ENCODE measurements around the gene CYP4F3. TPM values are rescaled to one million over a fixed set of nuclear protein-coding genes. Genes with fewer than 3 reads are reported as not detected.
A peak's percentile ranks its signal among the peaks of the same experiment; 100 is the strongest.

Gene CYP4F3
- total and polyA plus RNA-seq, 2 of the 13 experiments (the other 11 are each of a cell fraction or from before 2014, with no cell fraction given), result 17.8 to 22.8 TPM

- TF ChIP-seq HDAC1 (CRISPR knock-in tag; IDR thresholded peaks at IDR 0.05) (no peak), HNRNPLL (IDR thresholded peaks at IDR 0.05; ENCODE audit: low read depth, low read length, poor library complexity, severe bottlenecking) (peak; percentile 23), ARNT2 (CRISPR knock-in tag; IDR thresholded peaks at IDR 0.05; ENCODE audit: low read depth) (no peak), ZNF354B (CRISPR knock-in tag; IDR thresholded peaks at IDR 0.05) (no peak), ZNF749 (CRISPR knock-in tag; IDR thresholded peaks at IDR 0.05; ENCODE audit: borderline replicate concordance) (no peak), POGZ (CRISPR knock-in tag; IDR thresholded peaks at IDR 0.05) (no peak), NFIB (CRISPR knock-in tag; IDR thresholded peaks at IDR 0.05; ENCODE audit: borderline replicate concordance) (0 out of 2 replicates have a peak, but pooled peaks have one; percentile 53), YEATS4 (CRISPR knock-in tag; IDR thresholded peaks at IDR 0.05; ENCODE audit: borderline replicate concordance) (0 out of 2 replicates have a peak, but pooled peaks have one; percentile 27), ZNF703 (CRISPR knock-in tag; IDR thresholded peaks at IDR 0.05; ENCODE audit: borderline replicate concordance) (no peak), TOPORS (CRISPR knock-in tag; IDR thresholded peaks at IDR 0.05) (0 out of 2 replicates have a peak, but pooled peaks have one; percentile 40), ZNF235 (CRISPR knock-in tag; IDR thresholded peaks at IDR 0.05; ENCODE audit: borderline replicate concordance) (no peak), ZNF879 (CRISPR knock-in tag; IDR thresholded peaks at IDR 0.05) (no peak), ZFP37 (CRISPR knock-in tag; IDR thresholded peaks at IDR 0.05; ENCODE audit: borderline replicate concordance) (no peak), MED13 (CRISPR knock-in tag; IDR thresholded peaks at IDR 0.05) (no peak), ZFY (CRISPR knock-in tag; IDR thresholded peaks at IDR 0.05) (peak; percentile 48; the same call in 1 of the 2 replicates)
- TF ChIP-seq, protein P1, sequence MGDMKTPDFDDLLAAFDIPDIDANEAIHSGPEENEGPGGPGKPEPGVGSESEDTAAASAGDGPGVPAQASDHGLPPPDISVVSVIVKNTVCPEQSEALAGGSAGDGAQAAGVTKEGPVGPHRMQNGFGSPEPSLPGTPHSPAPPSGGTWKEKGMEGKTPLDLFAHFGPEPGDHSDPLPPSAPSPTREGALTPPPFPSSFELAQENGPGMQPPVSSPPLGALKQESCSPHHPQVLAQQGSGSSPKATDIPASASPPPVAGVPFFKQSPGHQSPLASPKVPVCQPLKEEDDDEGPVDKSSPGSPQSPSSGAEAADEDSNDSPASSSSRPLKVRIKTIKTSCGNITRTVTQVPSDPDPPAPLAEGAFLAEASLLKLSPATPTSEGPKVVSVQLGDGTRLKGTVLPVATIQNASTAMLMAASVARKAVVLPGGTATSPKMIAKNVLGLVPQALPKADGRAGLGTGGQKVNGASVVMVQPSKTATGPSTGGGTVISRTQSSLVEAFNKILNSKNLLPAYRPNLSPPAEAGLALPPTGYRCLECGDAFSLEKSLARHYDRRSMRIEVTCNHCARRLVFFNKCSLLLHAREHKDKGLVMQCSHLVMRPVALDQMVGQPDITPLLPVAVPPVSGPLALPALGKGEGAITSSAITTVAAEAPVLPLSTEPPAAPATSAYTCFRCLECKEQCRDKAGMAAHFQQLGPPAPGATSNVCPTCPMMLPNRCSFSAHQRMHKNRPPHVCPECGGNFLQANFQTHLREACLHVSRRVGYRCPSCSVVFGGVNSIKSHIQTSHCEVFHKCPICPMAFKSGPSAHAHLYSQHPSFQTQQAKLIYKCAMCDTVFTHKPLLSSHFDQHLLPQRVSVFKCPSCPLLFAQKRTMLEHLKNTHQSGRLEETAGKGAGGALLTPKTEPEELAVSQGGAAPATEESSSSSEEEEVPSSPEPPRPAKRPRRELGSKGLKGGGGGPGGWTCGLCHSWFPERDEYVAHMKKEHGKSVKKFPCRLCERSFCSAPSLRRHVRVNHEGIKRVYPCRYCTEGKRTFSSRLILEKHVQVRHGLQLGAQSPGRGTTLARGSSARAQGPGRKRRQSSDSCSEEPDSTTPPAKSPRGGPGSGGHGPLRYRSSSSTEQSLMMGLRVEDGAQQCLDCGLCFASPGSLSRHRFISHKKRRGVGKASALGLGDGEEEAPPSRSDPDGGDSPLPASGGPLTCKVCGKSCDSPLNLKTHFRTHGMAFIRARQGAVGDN (CRISPR knock-in tag; IDR thresholded peaks at IDR 0.05), result peak; percentile 63; the same call in 1 of the 2 replicates
- TF ChIP-seq, protein P2, sequence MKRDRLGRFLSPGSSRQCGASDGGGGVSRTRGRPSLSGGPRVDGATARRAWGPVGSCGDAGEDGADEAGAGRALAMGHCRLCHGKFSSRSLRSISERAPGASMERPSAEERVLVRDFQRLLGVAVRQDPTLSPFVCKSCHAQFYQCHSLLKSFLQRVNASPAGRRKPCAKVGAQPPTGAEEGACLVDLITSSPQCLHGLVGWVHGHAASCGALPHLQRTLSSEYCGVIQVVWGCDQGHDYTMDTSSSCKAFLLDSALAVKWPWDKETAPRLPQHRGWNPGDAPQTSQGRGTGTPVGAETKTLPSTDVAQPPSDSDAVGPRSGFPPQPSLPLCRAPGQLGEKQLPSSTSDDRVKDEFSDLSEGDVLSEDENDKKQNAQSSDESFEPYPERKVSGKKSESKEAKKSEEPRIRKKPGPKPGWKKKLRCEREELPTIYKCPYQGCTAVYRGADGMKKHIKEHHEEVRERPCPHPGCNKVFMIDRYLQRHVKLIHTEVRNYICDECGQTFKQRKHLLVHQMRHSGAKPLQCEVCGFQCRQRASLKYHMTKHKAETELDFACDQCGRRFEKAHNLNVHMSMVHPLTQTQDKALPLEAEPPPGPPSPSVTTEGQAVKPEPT (CRISPR knock-in tag; IDR thresholded peaks at IDR 0.05; ENCODE audit: low read depth), result no peak; the same call in 1 of the 2 replicates
- TF ChIP-seq, protein P3, sequence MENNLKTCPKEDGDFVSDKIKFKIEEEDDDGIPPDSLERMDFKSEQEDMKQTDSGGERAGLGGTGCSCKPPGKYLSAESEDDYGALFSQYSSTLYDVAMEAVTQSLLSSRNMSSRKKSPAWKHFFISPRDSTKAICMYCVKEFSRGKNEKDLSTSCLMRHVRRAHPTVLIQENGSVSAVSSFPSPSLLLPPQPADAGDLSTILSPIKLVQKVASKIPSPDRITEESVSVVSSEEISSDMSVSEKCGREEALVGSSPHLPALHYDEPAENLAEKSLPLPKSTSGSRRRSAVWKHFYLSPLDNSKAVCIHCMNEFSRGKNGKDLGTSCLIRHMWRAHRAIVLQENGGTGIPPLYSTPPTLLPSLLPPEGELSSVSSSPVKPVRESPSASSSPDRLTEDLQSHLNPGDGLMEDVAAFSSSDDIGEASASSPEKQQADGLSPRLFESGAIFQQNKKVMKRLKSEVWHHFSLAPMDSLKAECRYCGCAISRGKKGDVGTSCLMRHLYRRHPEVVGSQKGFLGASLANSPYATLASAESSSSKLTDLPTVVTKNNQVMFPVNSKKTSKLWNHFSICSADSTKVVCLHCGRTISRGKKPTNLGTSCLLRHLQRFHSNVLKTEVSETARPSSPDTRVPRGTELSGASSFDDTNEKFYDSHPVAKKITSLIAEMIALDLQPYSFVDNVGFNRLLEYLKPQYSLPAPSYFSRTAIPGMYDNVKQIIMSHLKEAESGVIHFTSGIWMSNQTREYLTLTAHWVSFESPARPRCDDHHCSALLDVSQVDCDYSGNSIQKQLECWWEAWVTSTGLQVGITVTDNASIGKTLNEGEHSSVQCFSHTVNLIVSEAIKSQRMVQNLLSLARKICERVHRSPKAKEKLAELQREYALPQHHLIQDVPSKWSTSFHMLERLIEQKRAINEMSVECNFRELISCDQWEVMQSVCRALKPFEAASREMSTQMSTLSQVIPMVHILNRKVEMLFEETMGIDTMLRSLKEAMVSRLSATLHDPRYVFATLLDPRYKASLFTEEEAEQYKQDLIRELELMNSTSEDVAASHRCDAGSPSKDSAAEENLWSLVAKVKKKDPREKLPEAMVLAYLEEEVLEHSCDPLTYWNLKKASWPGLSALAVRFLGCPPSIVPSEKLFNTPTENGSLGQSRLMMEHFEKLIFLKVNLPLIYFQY (CRISPR knock-in tag; IDR thresholded peaks at IDR 0.05; ENCODE audit: borderline replicate concordance), result no peak
Measured at GRCh38 chr19:15672580-15673175, 32.0 kb downstream of the CYP4F3 start, which contains the start of gene CYP4F12 (continued).

Measured in HepG2 (cell line).